SU-DHL-6 (cell line): Measurements from ENCODE around the gene GATAD2A.

Experiments used
- CTCF ChIP-seq: fragments of 200-600 bp; sonication (generic); IDR thresholded peaks from one replicate; pipeline ENCODE4 v1.5.1; 2017; ENCODE audit warnings: antibody characterized with exemption, mild to moderate bottlenecking, low read length, moderate library complexity; ENCODE audit not compliant: insufficient read depth, poor library complexity, severe bottlenecking
- EZH2phosphoT487 ChIP-seq: fragments of 200-600 bp; sonication (generic), shearing (Covaris generic); conservative IDR thresholded peaks from 2 replicates; pipeline ENCODE4 v1.6.1; 2018; ENCODE audit warnings: mild to moderate bottlenecking, antibody characterized with exemption, low read length, moderate library complexity, mixed read lengths

- TF ChIP-seq CTCF: no peak
- TF ChIP-seq EZH2phosphoT487: no peak
Observed at GRCh38 chr19:19532806-19533701, 127.6 kb downstream of the GATAD2A start.
